ENCODE data around the gene ATP8B1. TPM values are rescaled to one million over a fixed set of nuclear protein-coding genes. Genes with fewer than 3 reads are reported as not detected.

ATP8B1 gene
- polyA plus RNA-seq, 1 donor = 4.5 TPM

GRCh38 chr18:57816208-57816954, 13.3 kb upstream of the ATP8B1 start:
- no peak for DNase-seq

- DNase-seq = no peak
Observed at GRCh38 chr18:57814555-57814954, 11.4 kb upstream of the ATP8B1 start.

- no peak for DNase-seq
Observed at GRCh38 chr18:57813245-57813644, 10.1 kb upstream of the ATP8B1 start.

GRCh38 chr18:57812126-57812477, 9.0 kb upstream of the ATP8B1 start:
- no peak for DNase-seq

- no peak for DNase-seq
Observed at GRCh38 chr18:57811477-57812125, 8.5 kb upstream of the ATP8B1 start.

GRCh38 chr18:57809190-57809589, 6.1 kb upstream of the ATP8B1 start:
- no peak for DNase-seq

DNA sequence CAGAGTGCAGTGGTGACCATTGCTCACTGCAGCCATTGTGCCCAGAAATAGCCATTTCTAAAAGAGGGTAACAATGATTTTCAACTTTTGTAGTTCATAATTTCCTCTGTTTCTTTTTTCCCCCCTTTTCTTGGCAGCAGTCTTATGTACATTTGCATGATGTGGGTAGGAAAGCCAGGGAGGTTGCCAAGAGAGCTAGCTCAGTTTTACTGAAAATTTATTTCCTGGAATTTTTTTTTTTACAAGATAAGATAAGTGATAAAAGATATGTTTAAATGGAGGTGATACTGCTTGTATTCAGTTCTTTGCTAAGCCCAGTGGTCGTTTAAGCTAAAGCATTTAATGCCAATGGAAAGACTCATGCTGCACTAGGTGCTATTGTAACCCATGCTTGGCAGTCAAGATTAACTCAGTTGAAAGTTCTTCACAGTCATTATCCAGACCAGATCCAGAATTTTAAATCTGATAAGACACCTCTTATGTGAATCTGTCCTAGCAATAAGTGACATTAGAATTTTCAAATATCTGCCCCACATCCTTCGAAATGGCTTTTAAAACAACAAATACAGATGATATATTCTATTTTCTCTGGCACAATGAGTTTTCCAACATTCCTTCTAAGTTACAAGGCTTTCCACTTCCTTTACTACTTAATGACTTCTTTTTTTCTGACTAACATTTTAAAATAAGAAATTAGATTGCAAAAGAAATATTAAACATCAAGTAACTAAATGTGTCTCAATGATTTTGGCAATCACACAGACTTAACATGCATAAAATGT, 4.4 kb upstream of the ATP8B1 start:
- DNase-seq = no peak

- no peak for DNase-seq
Observed at GRCh38 chr18:57806978-57807285, 3.8 kb upstream of the ATP8B1 start.

- no peak for DNase-seq
Observed at GRCh38 chr18:57806201-57806977, 3.3 kb upstream of the ATP8B1 start.

DNA sequence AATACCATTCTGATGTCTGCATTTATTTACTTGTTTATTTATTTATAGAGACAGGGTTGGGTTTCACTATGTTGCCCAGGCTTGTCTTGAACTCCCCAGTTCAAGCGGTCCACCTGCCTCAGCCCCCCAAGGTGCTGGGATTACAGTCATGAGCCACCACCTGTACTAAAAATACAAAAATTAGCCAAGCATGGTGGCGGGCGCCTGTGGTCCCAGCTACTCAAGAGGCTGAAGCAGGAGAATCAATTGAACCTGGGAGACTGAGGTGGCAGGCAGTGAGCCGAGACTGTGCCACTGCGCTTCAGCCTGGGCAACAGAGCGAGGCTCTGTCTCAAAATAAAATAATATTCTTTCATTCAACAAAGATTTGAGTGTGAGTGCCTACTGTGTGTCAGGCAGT, 2.0 kb upstream of the ATP8B1 start:
- DNase-seq = no peak

- no peak for DNase-seq
Observed at GRCh38 chr18:57804557-57804956, 1.4 kb upstream of the ATP8B1 start.

DNA sequence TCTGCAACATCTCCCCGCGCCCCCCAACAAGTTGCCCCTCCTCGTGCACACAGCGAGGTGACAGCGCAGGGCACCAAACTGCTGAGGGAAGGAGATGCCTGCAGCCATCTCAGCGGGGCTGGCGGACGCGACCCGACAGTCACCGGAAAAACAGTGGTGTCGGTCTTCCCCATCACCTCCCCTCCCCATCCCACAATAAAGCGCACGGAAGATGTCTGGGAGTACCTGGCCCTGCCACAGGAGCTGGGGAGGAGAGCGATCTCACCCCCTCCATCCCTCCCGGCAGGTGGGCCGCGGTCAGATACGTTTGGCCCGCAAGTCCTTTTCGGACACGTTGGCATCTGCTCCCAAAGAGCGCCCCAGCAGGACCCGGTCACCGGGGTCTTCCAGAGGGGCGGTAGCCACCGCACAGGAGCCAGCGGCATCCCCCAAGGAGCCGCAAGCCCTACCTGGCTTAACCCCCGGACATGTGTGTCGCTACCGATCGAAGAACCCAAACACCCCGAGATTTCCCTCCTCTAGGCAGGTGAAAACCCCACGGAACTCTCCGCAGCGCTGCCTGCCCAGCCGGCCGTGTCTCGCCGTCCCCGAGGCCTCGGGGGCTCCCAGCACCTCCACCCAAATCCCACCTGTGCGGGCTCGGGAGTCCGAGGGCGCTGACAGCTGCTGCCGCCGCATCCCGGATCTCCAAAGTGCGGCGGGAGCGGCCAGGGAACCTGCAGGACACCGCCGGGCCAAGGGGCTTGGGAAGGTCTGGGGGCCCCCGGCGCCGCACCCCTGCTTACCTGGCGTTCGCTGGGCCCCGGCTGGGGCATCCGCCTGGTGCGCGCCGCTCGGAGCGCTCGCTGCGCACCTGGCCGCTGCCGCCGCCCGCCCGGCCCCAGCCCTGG, 657 bp downstream of the ATP8B1 start:
- DNase-seq = no peak

DNA sequence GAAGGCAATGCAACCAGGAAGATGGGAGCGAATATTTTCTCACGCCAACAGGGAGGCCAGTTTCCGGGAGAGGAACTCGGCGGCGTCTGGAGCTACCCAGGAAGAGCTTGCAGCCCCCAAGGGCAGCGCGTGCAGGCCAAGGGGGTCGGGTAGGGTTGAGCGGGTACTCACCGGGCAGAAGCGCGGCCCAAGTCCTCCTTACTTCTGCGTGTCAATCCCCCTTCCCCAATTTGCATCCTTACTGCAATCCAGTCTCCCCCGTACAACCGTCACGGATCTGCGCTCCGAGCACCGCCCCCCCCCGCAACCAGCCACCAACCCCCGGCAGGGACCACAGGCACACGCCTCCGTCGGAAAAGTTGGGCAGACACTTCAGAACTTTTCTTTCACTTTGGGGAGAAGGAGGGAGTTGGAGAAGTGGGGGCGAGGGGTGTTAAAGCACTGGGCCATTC, 1.3 kb downstream of the ATP8B1 start:
- DNase-seq = no peak

DNA sequence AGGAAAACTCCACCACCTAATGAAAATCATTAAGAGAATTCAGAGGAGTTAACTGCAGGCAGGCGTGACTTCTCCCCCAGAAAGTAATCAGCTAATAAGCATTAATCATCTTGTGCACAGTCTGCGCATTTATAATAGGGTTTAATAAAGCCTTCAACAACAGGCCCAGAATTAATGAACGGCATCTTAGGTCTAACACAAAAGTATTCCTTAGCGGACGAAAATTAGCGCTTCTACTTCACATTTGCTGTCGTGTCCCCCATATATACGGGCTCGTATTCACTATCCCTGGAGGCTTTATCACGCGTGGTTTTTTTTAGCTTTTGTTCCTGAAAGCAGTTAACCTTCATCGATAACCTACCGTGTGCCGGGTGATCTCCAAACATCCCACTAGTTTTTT, 1.8 kb downstream of the ATP8B1 start:
- DNase-seq = no peak

DNA sequence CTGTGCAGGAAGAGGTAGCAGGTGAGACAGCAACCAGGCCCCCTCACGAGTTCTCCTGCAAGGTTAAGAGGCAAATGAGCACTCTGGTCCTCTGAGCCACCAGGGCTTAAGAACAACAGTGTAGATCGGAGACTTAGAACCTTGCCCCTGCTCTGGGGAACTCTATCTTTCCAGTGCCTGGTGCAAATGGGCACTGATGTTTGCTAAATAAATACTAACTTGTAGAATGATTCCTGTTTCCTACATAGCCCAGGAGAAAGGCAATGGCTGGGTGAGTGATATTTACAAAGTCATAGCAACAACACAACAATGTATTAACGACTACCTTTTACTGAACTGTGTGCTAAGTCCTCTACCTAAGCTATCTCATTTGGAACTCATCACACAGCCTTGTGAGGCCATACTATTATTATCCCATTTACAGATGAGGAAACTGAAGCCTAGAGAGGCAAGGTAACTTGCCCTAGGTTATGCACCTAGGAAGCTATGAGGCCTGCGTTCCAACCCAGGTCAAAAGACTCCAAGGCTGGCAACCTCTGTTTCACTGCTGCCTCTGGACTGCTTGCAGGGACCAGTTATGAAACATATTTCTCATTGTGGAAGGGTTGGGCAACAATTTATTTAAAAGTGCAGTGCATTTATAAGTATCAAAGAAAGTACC, 4.3 kb downstream of the ATP8B1 start:
- DNase-seq = no peak

GRCh38 chr18:57797209-57797651, 5.9 kb downstream of the ATP8B1 start:
- DNase-seq = no peak

GRCh38 chr18:57794951-57795728, 8.0 kb downstream of the ATP8B1 start:
- DNase-seq = no peak

- no peak for DNase-seq
Observed at GRCh38 chr18:57793302-57793986, 9.7 kb downstream of the ATP8B1 start.

DNA sequence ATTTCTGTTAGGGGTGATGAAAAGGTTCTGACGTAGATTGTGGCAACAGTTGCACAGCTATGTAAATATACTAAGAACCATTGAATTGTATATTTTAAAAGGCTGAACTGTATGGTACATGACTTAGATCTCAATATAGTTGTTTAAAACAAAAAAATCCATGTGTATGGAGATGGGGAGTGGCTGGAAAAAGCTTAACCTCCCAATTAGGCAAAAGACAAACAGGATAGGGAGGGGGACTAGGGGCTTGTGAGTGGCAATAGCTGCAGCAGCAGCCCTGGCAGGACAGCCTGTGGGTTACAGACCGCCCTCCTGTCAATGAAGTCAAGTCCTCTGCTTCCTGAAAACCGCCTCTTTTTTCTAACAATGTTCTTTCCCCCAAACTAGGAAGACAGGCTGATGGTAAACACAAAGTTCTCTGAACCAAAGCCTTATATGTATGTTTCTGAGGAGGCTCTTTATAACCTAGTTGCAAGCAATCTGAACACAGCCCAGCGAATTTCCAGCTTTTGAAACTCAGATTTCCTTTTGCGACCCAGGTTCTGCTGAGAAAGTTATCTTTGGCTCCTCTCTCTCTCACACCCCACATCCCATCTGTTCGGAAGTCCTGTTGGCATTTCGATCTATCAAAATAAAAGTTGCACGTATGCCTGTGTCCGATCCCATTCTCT, 10.3 kb downstream of the ATP8B1 start:
- DNase-seq = no peak
